Liver (tissue), 9 donors: ENCODE results near the gene MYOM1. TPM values are rescaled to one million over a fixed set of nuclear protein-coding genes. Genes with fewer than 3 reads are reported as not detected.

ENCODE experiments used
- DNase-seq: peaks from one replicate; pipeline ENCODE4 v3.0.0-alpha.2; 2017; ENCODE audit warnings: low spot score
- H3K27ac ChIP-seq, 2 donors: one replicate each; pipeline ENCODE4 v1.7.0; 2013; ENCODE audit warnings: inconsistent platforms in 2 of 2, low read length in 2 of 2, control low read depth in 1 of 2, low read depth in 1 of 2, mild to moderate bottlenecking in 1 of 2
- H3K27me3 ChIP-seq, 4 donors: one replicate each; pipeline versions ENCODE4 v1.6.1 to v1.7.0; 2013; ENCODE audit warnings: low read length in 3 of 4, inconsistent platforms in 1 of 4, mild to moderate bottlenecking in 1 of 4, moderate library complexity in 1 of 4; ENCODE audit not compliant: control insufficient read depth in 4 of 4, insufficient read depth in 4 of 4
- H3K36me3 ChIP-seq, 4 donors: one replicate each; pipeline versions ENCODE4 v1.6.1 to v1.7.0; 2013; ENCODE audit warnings: low read length in 3 of 4, mild to moderate bottlenecking in 3 of 4, low read depth in 1 of 4, moderate library complexity in 1 of 4; ENCODE audit not compliant: control insufficient read depth in 4 of 4, insufficient read depth in 3 of 4
- H3K4me1 ChIP-seq, 4 donors: one replicate each; pipeline versions ENCODE4 v1.6.1 to v1.7.0; 2013; ENCODE audit warnings: low read length in 3 of 4, mild to moderate bottlenecking in 3 of 4, moderate library complexity in 1 of 4; ENCODE audit not compliant: control insufficient read depth in 4 of 4, insufficient read depth in 4 of 4
- H3K4me3 ChIP-seq, 3 donors: one replicate each; pipeline versions ENCODE4 v1.6.1 to v1.7.0; 2013; ENCODE audit warnings: low read length in 3 of 3, control low read depth in 1 of 3, low read depth in 1 of 3, mild to moderate bottlenecking in 1 of 3
- H3K9ac ChIP-seq, 2 donors: one replicate each; pipeline ENCODE4 v1.7.0; 2013; ENCODE audit warnings: low read length in 2 of 2, mild to moderate bottlenecking in 2 of 2, moderate library complexity in 2 of 2, control low read depth in 1 of 2, low read depth in 1 of 2
- H3K9me3 ChIP-seq, 4 donors: one replicate each; pipeline versions ENCODE4 v1.6.1 to v1.7.0; 2013; ENCODE audit warnings: low read length in 3 of 4; ENCODE audit not compliant: control insufficient read depth in 4 of 4
- EGR1 ChIP-seq, 2 donors: IDR thresholded peaks; 2 replicates each; pipeline ENCODE4 v1.6.1; 2016 to 2018; ENCODE audit warnings: antibody characterized with exemption in 2 of 2, low read depth in 2 of 2
- FOXA1 ChIP-seq: IDR thresholded peaks from 2 replicates; pipeline ENCODE4 v1.6.1; 2016; ENCODE audit warnings: antibody characterized with exemption
- GABPA ChIP-seq, 2 donors: IDR thresholded peaks in 1 of 2; conservative IDR thresholded peaks in 1 of 2; 2 replicates each; pipeline ENCODE4 v1.6.1; 2016; ENCODE audit warnings: antibody characterized with exemption in 2 of 2, mild to moderate bottlenecking in 1 of 2, moderate library complexity in 1 of 2
- HNF4A ChIP-seq, 2 donors: conservative IDR thresholded peaks; 2 replicates each; pipeline ENCODE4 v1.6.1; 2016; ENCODE audit warnings: antibody characterized with exemption in 2 of 2, mild to moderate bottlenecking in 2 of 2
- HNF4G ChIP-seq: IDR thresholded peaks from 2 replicates; pipeline ENCODE4 v1.6.1; 2016; ENCODE audit warnings: antibody characterized with exemption
- JUND ChIP-seq, 2 donors: IDR thresholded peaks; 2 replicates each; pipeline ENCODE4 v1.6.1; 2016; ENCODE audit warnings: antibody characterized with exemption in 2 of 2
- NR2F2 ChIP-seq: IDR thresholded peaks from 2 replicates; pipeline ENCODE4 v1.6.1; 2016; ENCODE audit warnings: antibody characterized with exemption
- RXRA ChIP-seq, 2 donors: IDR thresholded peaks; 2 replicates each; pipeline ENCODE4 v1.6.1; 2017 to 2018; ENCODE audit warnings: antibody characterized with exemption in 2 of 2, mild to moderate bottlenecking in 1 of 2
- WGBS: extraction: QIAGEN DNeasy Blood & Tissue Kit; methylation state at CpG from one replicate; pipeline ENCODE4 v1.1.7; 2013; 5-methylcytosine and 5-hydroxymethylcytosine counted together
- polyA plus RNA-seq, 2 donors: library from polyadenylated mRNA; stranded (reverse) in 1 of 2; unstranded in 1 of 2; fragments of 200-250 nt in 1 of 2; fragments of >200 nt in 1 of 2; fragmentation: Nextera tagmentation in 1 of 2; extraction: Ambion mirVana in 1 of 2; gene quantifications; one replicate each; pipeline versions ENCODE4 v1.2.1 to v1.2.3, GENCODE V29; 2013 to 2015
- total RNA-seq, 2 donors: library from RNA; depleted of rRNA; stranded (reverse); fragments of >200 nt; gene quantifications; one replicate each; pipeline ENCODE4 v1.2.3, GENCODE V29; 2014
- TF ChIP-seq, protein P1 (sequence below): IDR thresholded peaks from 2 replicates; pipeline ENCODE4 v1.6.1; 2016; ENCODE audit warnings: antibody characterized with exemption
- TF ChIP-seq, protein P2 (sequence below): IDR thresholded peaks from 2 replicates; pipeline ENCODE4 v1.6.1; 2016; ENCODE audit warnings: antibody characterized with exemption, mild to moderate bottlenecking
- TF ChIP-seq, protein P3 (sequence below): fragments of 150-350 bp; IDR thresholded peaks from 2 replicates; pipeline ENCODE4 v1.5.1; 2017; ENCODE audit warnings: improper control_type of control experiment, low read depth, low read length; ENCODE audit not compliant: missing input control
- TF ChIP-seq, protein P4 (sequence below): IDR thresholded peaks from 2 replicates; pipeline ENCODE4 v1.6.1; 2016; ENCODE audit warnings: antibody characterized with exemption
- donor health status: healthy.
- donor health status: healthy.
- donor health status: healthy.
- donor health status: healthy.
- donor health status: healthy.

Gene MYOM1
- total and polyA plus RNA-seq, 4 donors: 10.1 to 48.4 (median 21.3) TPM

DNA sequence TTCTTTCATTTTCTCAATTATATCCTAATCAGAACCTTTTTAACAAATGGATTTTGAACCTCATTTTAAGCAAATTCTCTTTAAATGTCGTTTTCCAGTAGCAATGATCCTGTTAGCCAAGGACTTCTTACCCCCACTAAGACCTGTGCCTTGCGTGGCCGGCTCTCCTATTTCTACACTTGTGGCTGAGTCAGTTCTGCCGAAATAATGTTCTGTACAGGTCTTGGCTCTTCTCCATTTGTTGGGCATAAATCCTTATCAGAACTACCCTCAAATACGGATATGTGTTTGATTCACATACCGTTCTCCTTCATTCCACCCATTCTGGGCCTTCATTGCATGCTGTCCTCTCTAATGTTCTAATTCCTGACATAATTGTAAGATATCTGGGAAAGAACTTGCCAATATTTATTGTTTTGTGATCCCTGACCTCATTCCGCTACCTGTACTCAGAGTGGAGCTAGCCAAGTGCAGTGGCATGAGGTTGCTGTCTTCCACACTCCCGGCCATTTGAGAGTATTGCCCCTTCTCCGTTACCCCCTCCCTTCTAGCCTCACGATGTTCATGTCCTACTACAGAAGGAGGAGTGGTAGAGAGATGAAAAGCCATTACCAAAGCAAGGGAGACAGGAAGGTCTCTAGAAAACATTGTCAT lies 78.7 kb downstream of the MYOM1 start (continued):
- no peak for TF ChIP-seq EGR1 (IDR thresholded peaks at IDR 0.05; ENCODE audit: low read depth in 2 of 2)
- no peak for TF ChIP-seq FOXA1
- TF ChIP-seq NR2F2: no peak
- TF ChIP-seq, protein P1, sequence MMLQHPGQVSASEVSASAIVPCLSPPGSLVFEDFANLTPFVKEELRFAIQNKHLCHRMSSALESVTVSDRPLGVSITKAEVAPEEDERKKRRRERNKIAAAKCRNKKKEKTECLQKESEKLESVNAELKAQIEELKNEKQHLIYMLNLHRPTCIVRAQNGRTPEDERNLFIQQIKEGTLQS: no peak

DNA sequence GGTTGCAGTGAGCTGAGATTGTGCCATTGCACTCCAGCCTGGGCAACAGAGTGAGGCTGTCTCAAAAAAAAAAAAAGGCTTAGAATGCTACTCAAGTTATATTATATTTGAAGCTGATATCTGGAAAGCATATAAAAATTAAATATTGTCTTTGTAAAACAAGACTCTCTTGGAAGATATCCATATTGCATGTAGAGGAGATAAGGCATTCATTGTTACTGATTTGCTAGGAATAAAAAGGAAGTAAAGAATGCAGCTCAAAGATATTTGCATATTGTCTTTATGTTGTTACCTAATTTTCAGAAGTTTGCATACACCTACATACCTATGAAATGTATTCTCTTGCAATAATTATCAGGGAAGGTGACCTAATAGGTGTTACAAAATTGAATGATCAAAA lies 79.4 kb downstream of the MYOM1 start:
- no peak overlapping the region for H3K9ac ChIP-seq
- peaks cover 0 to 7% (median 0%) of the 10 kb centered on the region in 4 donors for H3K4me1 ChIP-seq
- H3K36me3 ChIP-seq: peaks cover 0 to 2% (median 0%) of the 10 kb centered on the region in 4 donors
- no peak overlapping the region for H3K27ac ChIP-seq
- no peak for DNase-seq
- TF ChIP-seq, protein P2, sequence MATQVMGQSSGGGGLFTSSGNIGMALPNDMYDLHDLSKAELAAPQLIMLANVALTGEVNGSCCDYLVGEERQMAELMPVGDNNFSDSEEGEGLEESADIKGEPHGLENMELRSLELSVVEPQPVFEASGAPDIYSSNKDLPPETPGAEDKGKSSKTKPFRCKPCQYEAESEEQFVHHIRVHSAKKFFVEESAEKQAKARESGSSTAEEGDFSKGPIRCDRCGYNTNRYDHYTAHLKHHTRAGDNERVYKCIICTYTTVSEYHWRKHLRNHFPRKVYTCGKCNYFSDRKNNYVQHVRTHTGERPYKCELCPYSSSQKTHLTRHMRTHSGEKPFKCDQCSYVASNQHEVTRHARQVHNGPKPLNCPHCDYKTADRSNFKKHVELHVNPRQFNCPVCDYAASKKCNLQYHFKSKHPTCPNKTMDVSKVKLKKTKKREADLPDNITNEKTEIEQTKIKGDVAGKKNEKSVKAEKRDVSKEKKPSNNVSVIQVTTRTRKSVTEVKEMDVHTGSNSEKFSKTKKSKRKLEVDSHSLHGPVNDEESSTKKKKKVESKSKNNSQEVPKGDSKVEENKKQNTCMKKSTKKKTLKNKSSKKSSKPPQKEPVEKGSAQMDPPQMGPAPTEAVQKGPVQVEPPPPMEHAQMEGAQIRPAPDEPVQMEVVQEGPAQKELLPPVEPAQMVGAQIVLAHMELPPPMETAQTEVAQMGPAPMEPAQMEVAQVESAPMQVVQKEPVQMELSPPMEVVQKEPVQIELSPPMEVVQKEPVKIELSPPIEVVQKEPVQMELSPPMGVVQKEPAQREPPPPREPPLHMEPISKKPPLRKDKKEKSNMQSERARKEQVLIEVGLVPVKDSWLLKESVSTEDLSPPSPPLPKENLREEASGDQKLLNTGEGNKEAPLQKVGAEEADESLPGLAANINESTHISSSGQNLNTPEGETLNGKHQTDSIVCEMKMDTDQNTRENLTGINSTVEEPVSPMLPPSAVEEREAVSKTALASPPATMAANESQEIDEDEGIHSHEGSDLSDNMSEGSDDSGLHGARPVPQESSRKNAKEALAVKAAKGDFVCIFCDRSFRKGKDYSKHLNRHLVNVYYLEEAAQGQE: no peak
- TF ChIP-seq HNF4A (conservative IDR thresholded peaks at IDR 0.05) (no peak), HNF4G (no peak), GABPA (IDR thresholded peaks at IDR 0.05 in 1 of 2, conservative IDR thresholded peaks at IDR 0.05 in 1 of 2) (no peak)
- TF ChIP-seq, protein P3, sequence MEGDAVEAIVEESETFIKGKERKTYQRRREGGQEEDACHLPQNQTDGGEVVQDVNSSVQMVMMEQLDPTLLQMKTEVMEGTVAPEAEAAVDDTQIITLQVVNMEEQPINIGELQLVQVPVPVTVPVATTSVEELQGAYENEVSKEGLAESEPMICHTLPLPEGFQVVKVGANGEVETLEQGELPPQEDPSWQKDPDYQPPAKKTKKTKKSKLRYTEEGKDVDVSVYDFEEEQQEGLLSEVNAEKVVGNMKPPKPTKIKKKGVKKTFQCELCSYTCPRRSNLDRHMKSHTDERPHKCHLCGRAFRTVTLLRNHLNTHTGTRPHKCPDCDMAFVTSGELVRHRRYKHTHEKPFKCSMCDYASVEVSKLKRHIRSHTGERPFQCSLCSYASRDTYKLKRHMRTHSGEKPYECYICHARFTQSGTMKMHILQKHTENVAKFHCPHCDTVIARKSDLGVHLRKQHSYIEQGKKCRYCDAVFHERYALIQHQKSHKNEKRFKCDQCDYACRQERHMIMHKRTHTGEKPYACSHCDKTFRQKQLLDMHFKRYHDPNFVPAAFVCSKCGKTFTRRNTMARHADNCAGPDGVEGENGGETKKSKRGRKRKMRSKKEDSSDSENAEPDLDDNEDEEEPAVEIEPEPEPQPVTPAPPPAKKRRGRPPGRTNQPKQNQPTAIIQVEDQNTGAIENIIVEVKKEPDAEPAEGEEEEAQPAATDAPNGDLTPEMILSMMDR: no peak
- H3K4me3 ChIP-seq: no peak overlapping the region
- no peaks in the 10 kb centered on the region for H3K27me3 ChIP-seq
- no peaks in the 10 kb centered on the region for H3K9me3 ChIP-seq

DNA sequence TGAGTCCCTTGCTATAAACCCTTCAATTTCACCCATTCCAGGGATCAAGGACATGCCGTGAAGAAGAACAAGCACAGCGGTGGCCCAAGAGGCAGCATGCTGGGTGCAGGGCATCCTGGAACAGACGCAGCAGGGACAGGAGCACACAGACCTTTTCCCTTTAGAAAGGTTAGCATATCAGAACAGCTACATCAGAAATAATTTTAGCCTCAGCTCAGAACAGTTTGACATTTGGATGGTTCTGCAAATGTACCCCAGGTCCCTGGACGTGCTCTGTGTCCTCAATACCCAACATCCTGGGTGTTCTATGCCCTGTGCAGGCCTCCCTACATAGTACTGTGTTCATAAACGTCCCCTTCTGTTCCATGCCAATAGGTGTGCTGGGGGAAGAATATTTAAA lies 80.4 kb downstream of the MYOM1 start:
- Histone ChIP-seq H3K4me1 (peaks cover 0 to 7% (median 0%) of the 10 kb centered on the region in 4 donors), H3K4me3 (no peak overlapping the region), H3K36me3 (peaks cover 0 to 2% (median 0%) of the 10 kb centered on the region in 4 donors), H3K27ac (no peak overlapping the region), H3K27me3 (no peaks in the 10 kb centered on the region), H3K9ac (no peak overlapping the region), H3K9me3 (no peaks in the 10 kb centered on the region)
- DNase-seq: no peak
- WGBS: 92% methylated on average over 5 of the region's 5 CpGs
- TF ChIP-seq NR2F2: no peak
- no peak for TF ChIP-seq JUND (IDR thresholded peaks at IDR 0.05)
- TF ChIP-seq, protein P4, sequence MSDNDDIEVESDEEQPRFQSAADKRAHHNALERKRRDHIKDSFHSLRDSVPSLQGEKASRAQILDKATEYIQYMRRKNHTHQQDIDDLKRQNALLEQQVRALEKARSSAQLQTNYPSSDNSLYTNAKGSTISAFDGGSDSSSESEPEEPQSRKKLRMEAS: no peak
- TF ChIP-seq RXRA (IDR thresholded peaks at IDR 0.05): no peak
- TF ChIP-seq HNF4G: no peak
